ENCODE data around the gene SLC16A3.

Gene SLC16A3

GRCh38 chr17:82249896-82250581 lies 21.2 kb downstream of the SLC16A3 start:
- TF ChIP-seq, protein P1, sequence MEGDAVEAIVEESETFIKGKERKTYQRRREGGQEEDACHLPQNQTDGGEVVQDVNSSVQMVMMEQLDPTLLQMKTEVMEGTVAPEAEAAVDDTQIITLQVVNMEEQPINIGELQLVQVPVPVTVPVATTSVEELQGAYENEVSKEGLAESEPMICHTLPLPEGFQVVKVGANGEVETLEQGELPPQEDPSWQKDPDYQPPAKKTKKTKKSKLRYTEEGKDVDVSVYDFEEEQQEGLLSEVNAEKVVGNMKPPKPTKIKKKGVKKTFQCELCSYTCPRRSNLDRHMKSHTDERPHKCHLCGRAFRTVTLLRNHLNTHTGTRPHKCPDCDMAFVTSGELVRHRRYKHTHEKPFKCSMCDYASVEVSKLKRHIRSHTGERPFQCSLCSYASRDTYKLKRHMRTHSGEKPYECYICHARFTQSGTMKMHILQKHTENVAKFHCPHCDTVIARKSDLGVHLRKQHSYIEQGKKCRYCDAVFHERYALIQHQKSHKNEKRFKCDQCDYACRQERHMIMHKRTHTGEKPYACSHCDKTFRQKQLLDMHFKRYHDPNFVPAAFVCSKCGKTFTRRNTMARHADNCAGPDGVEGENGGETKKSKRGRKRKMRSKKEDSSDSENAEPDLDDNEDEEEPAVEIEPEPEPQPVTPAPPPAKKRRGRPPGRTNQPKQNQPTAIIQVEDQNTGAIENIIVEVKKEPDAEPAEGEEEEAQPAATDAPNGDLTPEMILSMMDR (IDR thresholded peaks at IDR 0.05; ENCODE audit: low read length): no peak
- TF ChIP-seq EZH2 (optimal IDR thresholded peaks at IDR 0.05; ENCODE audit: low read depth, low read length): no peak
- TF ChIP-seq EZH2phosphoT487 (IDR thresholded peaks at IDR 0.05; ENCODE audit: low read length): no peak
- H3K27ac ChIP-seq (ENCODE audit: low read length): no peak overlapping the region
- H3K79me2 ChIP-seq (ENCODE audit: low read length): peaks cover 72% of the 10 kb centered on the region
- H2AFZ ChIP-seq (ENCODE audit: low read length): no peak overlapping the region
- H3F3A ChIP-seq (ENCODE audit: insufficient read depth, low read length): no peaks in the 10 kb centered on the region
- H3K9me2 ChIP-seq (replicated peaks; ENCODE audit: insufficient read depth, low read length): no peaks in the 10 kb centered on the region
- no peaks in the 10 kb centered on the region for H3K4me1 ChIP-seq (ENCODE audit: low read length)
- no peak overlapping the region for H3K4me3 ChIP-seq (ENCODE audit: low read length)
- no peak overlapping the region for H3K4me2 ChIP-seq (ENCODE audit: low read depth, low read length)
- no peaks in the 10 kb centered on the region for H3K27me3 ChIP-seq (replicated peaks; ENCODE audit: insufficient read depth, low read length)
- no peak overlapping the region for H3K9ac ChIP-seq (ENCODE audit: low read length)
- DNase-seq: no peak
- peaks cover 13% of the 10 kb centered on the region; the same call in 1 of the 2 replicates for H3K36me3 ChIP-seq (replicated peaks; ENCODE audit: insufficient read depth, low read length)
- no peaks in the 10 kb centered on the region for H3K9me3 ChIP-seq (replicated peaks; ENCODE audit: insufficient read depth, low read length)
- H4K20me1 ChIP-seq (ENCODE audit: insufficient read depth, low read length): no peaks in the 10 kb centered on the region

DNA sequence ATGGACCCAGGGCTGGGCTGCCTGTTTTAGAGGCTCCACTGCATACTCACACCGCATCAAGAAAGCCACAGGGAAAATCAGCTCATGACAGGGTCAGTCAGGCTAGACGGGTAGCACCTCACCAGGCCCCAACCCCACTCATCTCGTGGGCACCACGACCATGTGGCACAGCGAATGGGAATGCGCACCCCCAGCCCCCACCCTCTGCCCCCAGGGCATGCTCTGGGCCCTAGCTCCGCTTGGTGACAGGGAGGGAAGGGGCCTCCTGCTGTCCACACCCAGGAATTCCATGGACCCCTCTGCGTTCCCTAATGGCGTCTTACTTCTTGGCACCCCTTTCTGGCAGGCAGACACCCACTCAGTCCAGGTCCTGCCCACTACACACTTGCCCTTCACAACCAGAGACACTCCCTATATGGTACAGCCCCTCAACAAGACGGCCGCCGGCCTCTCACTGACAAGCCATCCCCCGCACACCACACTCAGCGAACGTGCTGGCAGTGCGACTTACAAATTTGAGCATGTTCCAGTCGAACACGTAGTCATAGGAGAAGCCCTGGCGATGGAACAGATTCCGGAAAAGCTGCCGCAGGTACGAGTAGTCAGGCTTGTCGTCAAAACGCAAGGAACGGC lies 22.1 kb downstream of the SLC16A3 start:
- Histone ChIP-seq H3K36me3 (replicated peaks; ENCODE audit: insufficient read depth, low read length) (peaks cover 17% of the 10 kb centered on the region), H3K79me2 (ENCODE audit: low read length) (peaks cover 76% of the 10 kb centered on the region)
- TF ChIP-seq, protein P1 (IDR thresholded peaks at IDR 0.05; ENCODE audit: low read length): no peak
- TF ChIP-seq EZH2 (optimal IDR thresholded peaks at IDR 0.05; ENCODE audit: low read depth, low read length): no peak
- TF ChIP-seq EZH2phosphoT487 (IDR thresholded peaks at IDR 0.05; ENCODE audit: low read length): no peak

DNA sequence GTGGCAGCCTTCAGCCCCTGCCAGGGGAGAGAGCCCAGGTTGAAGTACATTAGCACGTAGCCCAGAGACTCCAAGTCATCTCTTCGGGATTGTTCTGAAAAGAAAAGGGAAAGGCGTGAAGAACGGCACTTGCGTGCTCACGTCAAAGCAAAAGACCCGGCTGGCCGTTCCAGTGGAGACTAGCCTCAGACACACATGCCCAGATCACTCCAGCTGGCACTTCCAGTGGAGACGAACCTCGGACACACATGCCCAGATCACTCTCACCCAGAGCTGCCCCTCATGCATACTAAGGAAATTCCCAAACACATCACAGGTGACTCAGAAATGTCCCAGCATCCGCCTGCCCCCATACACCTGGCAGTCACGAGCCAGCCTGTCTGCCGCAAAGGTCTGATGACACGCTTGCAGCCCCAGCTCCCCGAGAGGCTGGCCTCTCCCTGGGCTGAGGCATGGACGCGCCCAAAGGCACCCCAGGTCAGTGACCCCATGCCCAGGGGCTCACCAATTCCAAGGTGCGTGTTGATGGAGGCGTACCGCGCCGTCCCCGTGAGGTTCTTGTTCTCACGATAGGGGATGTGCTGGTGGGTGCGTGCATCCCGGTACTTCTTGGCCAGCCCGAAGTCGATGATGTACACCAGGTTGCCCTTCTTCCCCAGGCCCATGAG lies 23.8 kb downstream of the SLC16A3 start:
- H3K36me3 ChIP-seq (replicated peaks; ENCODE audit: insufficient read depth, low read length): peaks cover 17% of the 10 kb centered on the region
- no peaks in the 10 kb centered on the region for H3K27me3 ChIP-seq (replicated peaks; ENCODE audit: insufficient read depth, low read length)
- H3K27ac ChIP-seq (ENCODE audit: low read length): no peak overlapping the region
- DNase-seq: no peak
- peaks cover 83% of the 10 kb centered on the region for H3K79me2 ChIP-seq (ENCODE audit: low read length)
- no peak overlapping the region for H2AFZ ChIP-seq (ENCODE audit: low read length)
- no peaks in the 10 kb centered on the region for H3K9me2 ChIP-seq (replicated peaks; ENCODE audit: insufficient read depth, low read length)
- H3K9me3 ChIP-seq (replicated peaks; ENCODE audit: insufficient read depth, low read length): no peaks in the 10 kb centered on the region
- TF ChIP-seq EZH2 (optimal IDR thresholded peaks at IDR 0.05; ENCODE audit: low read depth, low read length): no peak
- TF ChIP-seq, protein P1 (IDR thresholded peaks at IDR 0.05; ENCODE audit: low read length): no peak
- no peak for TF ChIP-seq EZH2phosphoT487 (IDR thresholded peaks at IDR 0.05; ENCODE audit: low read length)
- H3K4me1 ChIP-seq (ENCODE audit: low read length): no peaks in the 10 kb centered on the region
- no peaks in the 10 kb centered on the region for H3F3A ChIP-seq (ENCODE audit: insufficient read depth, low read length)
- no peak overlapping the region for H3K4me2 ChIP-seq (ENCODE audit: low read depth, low read length)
- H3K9ac ChIP-seq (ENCODE audit: low read length): no peak overlapping the region
- H4K20me1 ChIP-seq (ENCODE audit: insufficient read depth, low read length): no peaks in the 10 kb centered on the region
- no peak overlapping the region for H3K4me3 ChIP-seq (ENCODE audit: low read length)

More for the DNA sequence above, 22.1 kb downstream of the SLC16A3 start:
- Histone ChIP-seq H3K9me3 (replicated peaks; ENCODE audit: insufficient read depth, low read length) (no peaks in the 10 kb centered on the region), H3K27ac (ENCODE audit: low read length) (no peak overlapping the region), H4K20me1 (ENCODE audit: insufficient read depth, low read length) (no peaks in the 10 kb centered on the region), H3K4me1 (ENCODE audit: low read length) (no peaks in the 10 kb centered on the region), H3K4me2 (ENCODE audit: low read depth, low read length) (no peak overlapping the region), H3K27me3 (replicated peaks; ENCODE audit: insufficient read depth, low read length) (no peaks in the 10 kb centered on the region), H3K9ac (ENCODE audit: low read length) (no peak overlapping the region), H3K9me2 (replicated peaks; ENCODE audit: insufficient read depth, low read length) (no peaks in the 10 kb centered on the region), H2AFZ (ENCODE audit: low read length) (no peak overlapping the region), H3F3A (ENCODE audit: insufficient read depth, low read length) (no peaks in the 10 kb centered on the region), H3K4me3 (ENCODE audit: low read length) (no peak overlapping the region)
- DNase-seq: no peak

Measured in MM.1S (cell line).